VCaP (cell line): ENCODE results near the gene RASAL1.
A peak's percentile ranks its signal among the peaks of the same experiment; 100 is the strongest.

Source experiments
- H3K27ac ChIP-seq: fragments of 450-650 bp; 2 replicates; pipeline ENCODE4 v1.5.1; 2017
- TF ChIP-seq, protein P1 (sequence below): fragments of 450-650 bp; conservative IDR thresholded peaks from 2 replicates; pipeline ENCODE4 v1.5.1; 2017; ENCODE audit warnings: mild to moderate bottlenecking, moderate library complexity

RASAL1 gene

DNA sequence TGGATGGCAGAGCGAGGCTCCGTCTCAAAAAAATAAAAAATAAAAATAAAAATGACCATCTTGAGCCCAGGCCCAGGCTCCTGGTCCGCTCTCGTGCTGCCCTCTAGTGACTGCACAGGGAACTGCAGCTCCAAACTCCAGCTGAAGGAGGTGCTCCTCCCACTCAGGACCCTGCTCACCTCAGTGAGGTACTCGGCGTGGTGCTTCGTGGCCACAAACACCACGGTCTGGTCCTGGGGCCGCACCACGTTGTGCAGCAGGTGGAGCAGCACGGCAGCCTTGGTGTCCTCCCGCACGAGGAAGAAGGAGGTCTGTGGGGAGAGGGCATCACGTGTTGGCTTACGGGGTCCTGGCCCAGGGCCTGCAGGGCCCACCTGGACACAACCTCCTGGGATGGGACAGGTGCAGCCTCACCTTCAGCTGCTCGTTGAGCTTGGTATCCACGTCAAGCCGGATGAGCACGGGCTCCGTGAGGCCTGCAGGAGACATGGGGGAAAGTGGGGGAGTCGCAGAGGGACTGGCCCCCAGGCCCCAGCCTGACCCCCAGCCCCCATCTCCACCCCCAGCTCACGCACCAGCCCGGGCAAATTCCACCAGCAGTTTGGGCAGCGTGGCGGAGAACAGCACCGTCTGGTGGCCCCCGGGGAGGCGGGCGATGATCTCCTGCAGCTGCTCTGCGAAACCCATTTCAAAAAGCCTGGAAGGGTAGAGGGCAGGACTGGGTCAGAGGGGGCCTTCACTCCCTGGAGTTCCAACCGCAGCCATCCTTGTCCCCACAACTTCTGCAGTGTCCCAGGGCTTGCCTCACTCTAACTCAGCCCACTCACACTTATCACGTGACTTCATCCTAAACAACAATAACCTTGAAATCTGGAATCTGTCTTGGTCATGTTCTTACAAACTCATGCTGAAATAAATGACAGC lies 39.2 kb upstream of the RASAL1 start:
- H3K27ac ChIP-seq: no peak overlapping the region
- TF ChIP-seq, protein P1, sequence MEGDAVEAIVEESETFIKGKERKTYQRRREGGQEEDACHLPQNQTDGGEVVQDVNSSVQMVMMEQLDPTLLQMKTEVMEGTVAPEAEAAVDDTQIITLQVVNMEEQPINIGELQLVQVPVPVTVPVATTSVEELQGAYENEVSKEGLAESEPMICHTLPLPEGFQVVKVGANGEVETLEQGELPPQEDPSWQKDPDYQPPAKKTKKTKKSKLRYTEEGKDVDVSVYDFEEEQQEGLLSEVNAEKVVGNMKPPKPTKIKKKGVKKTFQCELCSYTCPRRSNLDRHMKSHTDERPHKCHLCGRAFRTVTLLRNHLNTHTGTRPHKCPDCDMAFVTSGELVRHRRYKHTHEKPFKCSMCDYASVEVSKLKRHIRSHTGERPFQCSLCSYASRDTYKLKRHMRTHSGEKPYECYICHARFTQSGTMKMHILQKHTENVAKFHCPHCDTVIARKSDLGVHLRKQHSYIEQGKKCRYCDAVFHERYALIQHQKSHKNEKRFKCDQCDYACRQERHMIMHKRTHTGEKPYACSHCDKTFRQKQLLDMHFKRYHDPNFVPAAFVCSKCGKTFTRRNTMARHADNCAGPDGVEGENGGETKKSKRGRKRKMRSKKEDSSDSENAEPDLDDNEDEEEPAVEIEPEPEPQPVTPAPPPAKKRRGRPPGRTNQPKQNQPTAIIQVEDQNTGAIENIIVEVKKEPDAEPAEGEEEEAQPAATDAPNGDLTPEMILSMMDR: peak; percentile 99

DNA sequence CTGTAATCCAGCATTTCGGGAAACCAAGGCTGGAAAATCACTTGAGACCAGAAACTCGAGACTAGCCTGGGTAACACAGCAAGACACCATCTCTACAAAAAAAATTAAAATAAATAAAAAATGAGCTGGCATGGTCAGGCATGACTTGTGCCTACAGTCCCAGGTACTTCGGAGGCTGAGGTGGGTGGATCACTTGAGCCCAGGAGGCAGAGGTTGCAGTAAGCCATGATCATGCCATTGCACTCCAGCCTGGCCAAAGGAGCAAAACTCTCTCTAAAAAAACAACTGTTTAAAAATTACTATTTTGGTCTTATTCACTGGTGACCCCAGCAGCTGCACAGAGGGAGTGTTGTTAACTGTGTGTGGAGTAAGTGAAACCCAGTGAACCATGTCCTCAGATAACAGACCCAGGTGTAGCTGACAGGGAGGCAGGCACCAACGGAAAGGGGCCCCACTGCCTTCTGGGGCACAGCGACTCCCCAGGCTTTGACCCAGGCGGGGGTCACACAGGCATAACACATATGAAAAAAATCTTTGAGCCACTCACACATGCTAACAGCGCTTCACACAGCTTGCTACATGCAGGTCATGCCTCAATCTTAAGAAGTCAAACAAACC lies 37.6 kb upstream of the RASAL1 start:
- no peak overlapping the region for H3K27ac ChIP-seq
- TF ChIP-seq, protein P1: no peak

DNA sequence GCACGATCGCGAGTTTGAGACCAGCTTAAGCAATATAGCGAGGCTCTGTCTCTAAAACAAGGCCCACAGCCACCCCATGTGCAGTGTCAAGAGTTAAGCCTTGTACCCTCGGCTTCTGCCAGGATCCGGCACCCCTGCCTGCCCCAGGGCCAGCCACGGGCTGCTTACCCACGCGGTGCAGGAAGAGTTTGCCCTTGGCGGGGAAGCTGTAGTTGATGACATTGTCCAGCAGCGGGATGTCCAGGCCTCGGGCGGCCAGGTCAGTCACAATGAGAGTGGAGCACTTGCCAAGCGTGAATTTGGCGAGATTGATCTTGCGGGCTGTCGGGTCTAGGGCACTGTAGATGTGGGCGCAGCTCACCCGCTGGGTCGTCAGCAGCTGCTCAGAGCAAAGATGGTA lies 36.6 kb upstream of the RASAL1 start:
- TF ChIP-seq, protein P1: no peak
- no peak overlapping the region for H3K27ac ChIP-seq

DNA sequence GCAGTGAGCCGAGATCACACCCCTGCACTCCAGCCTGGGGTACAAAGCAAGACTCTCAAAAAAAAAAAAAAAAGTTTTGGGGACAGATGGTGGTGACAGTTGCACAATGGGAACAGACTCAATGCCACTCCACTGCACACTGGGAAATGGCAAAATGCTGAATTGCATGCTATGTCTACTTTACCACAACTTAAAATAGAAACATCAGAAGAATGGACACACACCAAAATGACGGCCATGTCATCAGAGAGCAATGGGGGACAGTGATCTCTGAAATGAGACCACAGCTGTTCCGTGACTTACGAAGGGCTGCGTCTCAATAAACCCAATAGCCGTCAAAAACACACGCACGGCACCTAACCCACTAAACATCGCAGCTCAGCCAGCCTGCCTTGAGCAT lies 36.0 kb upstream of the RASAL1 start:
- TF ChIP-seq, protein P1: no peak
- H3K27ac ChIP-seq: no peak overlapping the region

DNA sequence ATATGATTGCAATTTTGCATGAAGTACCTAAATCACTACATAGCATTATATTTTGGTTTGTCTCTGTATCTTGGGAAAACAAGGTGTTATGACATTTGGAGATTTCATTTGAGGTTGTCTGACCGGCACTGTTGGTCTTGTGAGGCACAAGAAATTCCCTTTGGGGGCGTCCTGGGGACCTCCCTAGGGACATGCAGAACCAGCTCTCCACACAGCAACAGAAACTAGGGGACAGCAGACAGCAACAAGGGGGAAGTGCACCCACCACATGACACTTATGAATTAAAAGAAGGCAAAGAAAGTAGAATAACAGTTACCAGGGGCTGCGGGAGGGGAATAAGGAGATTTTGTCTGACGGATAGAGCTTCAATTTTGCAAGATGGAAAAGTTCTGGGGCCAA lies 35.4 kb upstream of the RASAL1 start:
- TF ChIP-seq, protein P1: no peak
- H3K27ac ChIP-seq: no peak overlapping the region

DNA sequence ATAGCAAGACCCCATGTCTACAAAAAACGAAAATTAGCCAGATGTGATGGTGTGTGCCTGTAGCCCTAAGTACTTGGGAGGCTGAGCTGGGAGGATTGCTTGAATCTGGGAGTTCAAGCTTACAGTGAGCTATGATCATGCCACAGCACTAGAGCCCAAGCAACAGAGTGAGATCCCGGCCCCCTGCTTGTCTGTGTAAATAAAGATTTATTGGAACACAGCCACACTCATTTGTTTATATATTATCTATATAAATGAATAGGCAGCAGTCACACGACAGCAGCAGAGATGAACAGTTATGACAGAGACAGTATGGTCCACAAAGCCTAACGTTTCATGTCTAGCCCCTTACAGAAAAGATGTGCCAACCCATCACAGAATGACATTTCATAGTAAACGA lies 34.9 kb upstream of the RASAL1 start:
- TF ChIP-seq, protein P1: no peak
- H3K27ac ChIP-seq: no peak overlapping the region

DNA sequence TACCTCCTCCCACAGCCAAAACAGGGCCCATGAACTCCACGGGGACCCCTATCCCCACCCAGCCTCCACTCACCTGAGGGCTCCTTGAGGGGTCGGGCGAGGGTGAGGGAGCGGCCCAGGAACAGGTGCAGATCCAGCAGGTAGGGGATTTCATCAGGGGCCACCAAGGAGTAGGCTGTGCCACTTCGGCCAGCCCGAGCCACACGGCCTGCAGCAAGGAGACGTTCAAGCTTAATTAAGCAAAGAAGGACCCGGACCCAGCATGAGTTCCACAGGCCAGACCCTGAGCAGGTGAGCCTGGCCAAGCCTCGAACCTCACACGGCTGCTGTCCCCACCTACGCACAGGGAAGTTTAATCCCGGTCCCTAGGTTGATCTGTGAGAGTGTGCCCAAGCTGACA lies 34.1 kb upstream of the RASAL1 start:
- TF ChIP-seq, protein P1: no peak
- H3K27ac ChIP-seq: no peak overlapping the region
